Smooth muscle cell (in vitro differentiated cells): ENCODE measurements around the gene PTPN3. TPM values are rescaled to one million over a fixed set of nuclear protein-coding genes. Genes with fewer than 3 reads are reported as not detected.

Experiments used
- DNase-seq: peaks from one replicate; lab custom pipeline; 2025; ENCODE audit not compliant: unreplicated experiment; lab: John Stamatoyannopoulos, UW
- H2AFZ ChIP-seq: fragments of 200-600 bp; sonication (generic); 2 replicates; pipeline ENCODE4 v1.6.0; 2016; ENCODE audit warnings: antibody characterized with exemption, low read depth, mild to moderate bottlenecking
- H3F3A ChIP-seq: fragments of 200-600 bp; sonication (generic); 2 replicates; pipeline ENCODE4 v1.6.0; 2017; ENCODE audit warnings: antibody characterized with exemption, low read depth
- H3K27ac ChIP-seq: fragments of 200-600 bp; sonication (generic); 2 replicates; pipeline ENCODE4 v1.5.1; 2016; ENCODE audit warnings: low read depth, mild to moderate bottlenecking
- H3K27me3 ChIP-seq: fragments of 200-600 bp; sonication (generic); 2 replicates; pipeline ENCODE4 v1.6.1; 2016; ENCODE audit warnings: low read depth, mild to moderate bottlenecking
- H3K36me3 ChIP-seq: fragments of 200-600 bp; sonication (generic); 2 replicates; pipeline ENCODE4 v1.5.1; 2016; ENCODE audit warnings: low read depth
- H3K4me1 ChIP-seq: fragments of 200-600 bp; sonication (generic); 2 replicates; pipeline ENCODE4 v1.5.1; 2016; ENCODE audit warnings: low read depth
- H3K4me2 ChIP-seq: fragments of 200-600 bp; sonication (generic); 2 replicates; pipeline ENCODE4 v1.6.0; 2016; ENCODE audit warnings: mild to moderate bottlenecking
- H3K4me3 ChIP-seq: fragments of 200-600 bp; sonication (generic); 2 replicates; pipeline ENCODE4 v1.5.1; 2016; ENCODE audit warnings: mild to moderate bottlenecking
- H3K79me2 ChIP-seq: fragments of 200-600 bp; sonication (generic); 2 replicates; pipeline ENCODE4 v1.6.0; 2016; ENCODE audit warnings: low read depth, mild to moderate bottlenecking
- H3K9ac ChIP-seq: fragments of 200-600 bp; sonication (generic); 2 replicates; pipeline ENCODE4 v1.6.0; 2016; ENCODE audit warnings: low read depth
- H3K9me3 ChIP-seq: fragments of 200-600 bp; sonication (generic); replicated peaks from 2 replicates; pipeline ENCODE4 v1.5.1; 2016; ENCODE audit warnings: low read depth
- H4K20me1 ChIP-seq: fragments of 200-600 bp; sonication (generic); 2 replicates; pipeline ENCODE4 v1.6.0; 2016; ENCODE audit warnings: low read depth
- WGBS: methylation state at CpG from one replicate; pipeline ENCODE4 v1.1.7; 2016; ENCODE audit warnings: low lambda C conversion rate; 5-methylcytosine and 5-hydroxymethylcytosine counted together
- polyA plus RNA-seq: library from polyadenylated mRNA; unstranded; fragments of >200 nt; fragmentation: Nextera tagmentation; extraction: Ambion mirVana; gene quantifications from 2 replicates; pipeline ENCODE4 v1.2.1, GENCODE V29; 2016
- total RNA-seq: library from RNA; depleted of rRNA; stranded (reverse); fragments of >200 nt; gene quantifications from 2 replicates; pipeline ENCODE4 v1.2.3, GENCODE V29; 2014
- TF ChIP-seq, protein P1 (sequence below): fragments of 200-600 bp; sonication (generic); IDR thresholded peaks from 2 replicates; pipeline ENCODE4 v1.5.1; 2017; ENCODE audit warnings: borderline replicate concordance, mild to moderate bottlenecking, antibody characterized with exemption; ENCODE audit not compliant: insufficient read depth, poor library complexity, severe bottlenecking

The PTPN3 gene
- total and polyA plus RNA-seq, 2 experiments from 2014 or later = 2.2 to 5.5 TPM

DNA sequence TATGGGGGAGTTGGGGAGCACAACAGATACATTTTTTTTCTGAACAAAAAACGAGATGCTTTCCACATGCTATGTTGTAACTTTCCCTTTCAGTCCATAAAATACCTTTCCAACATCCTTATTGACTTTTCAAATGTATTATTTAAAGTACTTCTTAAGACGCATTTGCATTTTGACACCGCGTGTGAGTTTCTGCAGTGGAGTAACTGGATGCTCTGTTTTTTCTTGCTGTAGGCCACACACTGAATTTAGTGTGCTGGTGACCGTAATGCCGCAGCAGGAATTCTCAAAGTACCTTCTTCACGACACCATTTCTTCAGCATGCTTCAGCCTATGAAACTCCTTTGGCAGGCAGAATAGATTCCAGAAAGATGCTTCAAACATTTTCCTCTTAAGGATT, 163.0 kb downstream of the PTPN3 start:
- Histone ChIP-seq H3K79me2 (no peaks in the 10 kb centered on the region), H4K20me1 (no peaks in the 10 kb centered on the region), H3K36me3 (no peaks in the 10 kb centered on the region), H3K9me3 (no peaks in the 10 kb centered on the region), H3K27me3 (no peaks in the 10 kb centered on the region), H3K4me1 (no peaks in the 10 kb centered on the region), H3K4me3 (no peak overlapping the region), H3F3A (no peaks in the 10 kb centered on the region), H2AFZ (no peak overlapping the region), H3K27ac (no peak overlapping the region), H3K9ac (no peak overlapping the region), H3K4me2 (no peak overlapping the region)
- no peak for DNase-seq
- TF ChIP-seq, protein P1, sequence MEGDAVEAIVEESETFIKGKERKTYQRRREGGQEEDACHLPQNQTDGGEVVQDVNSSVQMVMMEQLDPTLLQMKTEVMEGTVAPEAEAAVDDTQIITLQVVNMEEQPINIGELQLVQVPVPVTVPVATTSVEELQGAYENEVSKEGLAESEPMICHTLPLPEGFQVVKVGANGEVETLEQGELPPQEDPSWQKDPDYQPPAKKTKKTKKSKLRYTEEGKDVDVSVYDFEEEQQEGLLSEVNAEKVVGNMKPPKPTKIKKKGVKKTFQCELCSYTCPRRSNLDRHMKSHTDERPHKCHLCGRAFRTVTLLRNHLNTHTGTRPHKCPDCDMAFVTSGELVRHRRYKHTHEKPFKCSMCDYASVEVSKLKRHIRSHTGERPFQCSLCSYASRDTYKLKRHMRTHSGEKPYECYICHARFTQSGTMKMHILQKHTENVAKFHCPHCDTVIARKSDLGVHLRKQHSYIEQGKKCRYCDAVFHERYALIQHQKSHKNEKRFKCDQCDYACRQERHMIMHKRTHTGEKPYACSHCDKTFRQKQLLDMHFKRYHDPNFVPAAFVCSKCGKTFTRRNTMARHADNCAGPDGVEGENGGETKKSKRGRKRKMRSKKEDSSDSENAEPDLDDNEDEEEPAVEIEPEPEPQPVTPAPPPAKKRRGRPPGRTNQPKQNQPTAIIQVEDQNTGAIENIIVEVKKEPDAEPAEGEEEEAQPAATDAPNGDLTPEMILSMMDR = no peak
- 80% methylated on average over 7 of the region's 7 CpGs for WGBS

DNA sequence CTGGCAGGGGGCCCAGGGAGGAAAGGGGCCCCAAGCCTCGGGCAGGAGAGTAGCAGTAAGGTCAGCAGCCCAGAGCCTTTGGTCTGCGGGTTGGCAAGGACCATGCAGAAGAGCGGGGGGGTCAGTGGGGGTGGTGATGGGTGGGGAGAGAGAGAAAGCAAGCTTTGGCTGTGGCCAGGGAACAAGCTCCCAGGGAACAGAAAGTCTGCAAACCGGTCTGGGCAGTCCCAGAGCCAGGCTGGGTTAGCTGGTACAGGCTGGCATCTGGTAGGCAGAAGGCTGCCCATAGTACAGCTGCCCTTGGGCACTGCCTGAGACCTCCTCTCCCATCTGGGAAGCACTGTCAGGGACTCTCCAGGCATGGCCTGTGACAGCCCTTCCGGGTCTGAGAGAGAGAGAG, 166.8 kb downstream of the PTPN3 start:
- no peak for DNase-seq
- Histone ChIP-seq H2AFZ (no peak overlapping the region), H3K9ac (no peak overlapping the region), H3K36me3 (no peaks in the 10 kb centered on the region), H3K4me1 (no peaks in the 10 kb centered on the region), H3F3A (no peaks in the 10 kb centered on the region), H3K79me2 (no peaks in the 10 kb centered on the region), H3K4me2 (no peak overlapping the region), H4K20me1 (no peaks in the 10 kb centered on the region), H3K27ac (no peak overlapping the region), H3K27me3 (no peaks in the 10 kb centered on the region), H3K4me3 (no peak overlapping the region), H3K9me3 (no peaks in the 10 kb centered on the region)
- TF ChIP-seq, protein P1 = no peak
- 82% methylated on average over 5 of the region's 5 CpGs for WGBS

DNA sequence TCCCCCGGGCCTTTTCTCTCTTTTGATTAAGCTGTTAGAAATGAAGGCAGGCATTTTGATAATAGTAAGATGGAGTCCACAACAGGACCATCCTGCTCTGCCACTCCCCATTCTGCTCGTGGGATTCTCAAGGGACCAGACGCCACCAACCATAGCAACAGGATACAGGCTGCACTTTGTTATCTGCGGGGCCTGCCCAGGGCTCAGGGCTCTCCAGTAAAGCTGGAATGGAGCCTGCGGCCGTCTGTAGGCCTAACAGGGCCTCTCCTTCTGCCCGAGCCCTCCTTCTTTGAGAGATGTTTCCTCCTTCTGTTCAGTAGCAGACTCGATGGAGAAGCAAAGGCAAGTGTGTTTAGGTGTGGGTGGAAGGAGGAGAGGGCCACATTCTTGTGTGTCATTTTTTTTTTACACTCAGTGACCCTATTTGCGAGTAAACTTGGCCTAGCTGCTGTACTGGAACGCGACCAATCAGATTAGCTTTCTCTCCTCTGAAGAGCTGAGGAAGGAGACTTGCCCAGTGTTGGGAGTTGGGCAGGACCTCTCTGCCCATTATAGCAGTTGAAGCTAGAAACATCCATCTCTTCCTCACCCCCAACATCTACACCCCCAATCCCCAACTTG, 168.4 kb downstream of the PTPN3 start:
- Histone ChIP-seq H3K36me3 (no peaks in the 10 kb centered on the region), H3K9me3 (no peaks in the 10 kb centered on the region), H3K4me1 (no peaks in the 10 kb centered on the region), H2AFZ (no peak overlapping the region), H3K27ac (peak overlapping the region; percentile 11), H3K79me2 (no peaks in the 10 kb centered on the region), H3F3A (no peaks in the 10 kb centered on the region), H3K9ac (no peak overlapping the region), H4K20me1 (no peaks in the 10 kb centered on the region), H3K27me3 (no peaks in the 10 kb centered on the region), H3K4me2 (no peak overlapping the region), H3K4me3 (no peak overlapping the region)
- DNase-seq = no peak
- WGBS = 61% methylated on average over 11 of the region's 11 CpGs
- TF ChIP-seq, protein P1 = no peak
